HEK293 (cell line): Measurements from ENCODE around the gene WNT6.

ENCODE experiments used
- SALL2 ChIP-seq: fragments of 450-650 bp; formaldehyde crosslinking; IDR thresholded peaks from 2 replicates; pipeline ENCODE4 v1.5.0; 2017; ENCODE audit warnings: missing biosample characterization, mild to moderate bottlenecking, missing genetic modification characterization, borderline replicate concordance
- SCRT1 ChIP-seq: fragments of 450-650 bp; formaldehyde crosslinking; IDR thresholded peaks from 2 replicates; pipeline ENCODE4 v1.5.1; 2016; ENCODE audit warnings: missing biosample characterization, missing genetic modification characterization, borderline replicate concordance
- SP2 ChIP-seq: fragments of 450-650 bp; formaldehyde crosslinking; IDR thresholded peaks from 2 replicates; pipeline ENCODE4 v1.5.1; 2016; ENCODE audit warnings: missing biosample characterization, missing genetic modification characterization
- SP3 ChIP-seq: fragments of 450-650 bp; formaldehyde crosslinking; IDR thresholded peaks from 2 replicates; pipeline ENCODE4 v1.5.1; 2016; ENCODE audit warnings: missing biosample characterization, missing genetic modification characterization
- SP7 ChIP-seq: fragments of 450-650 bp; formaldehyde crosslinking; IDR thresholded peaks from 2 replicates; pipeline ENCODE4 v1.5.1; 2016; ENCODE audit warnings: missing biosample characterization, missing genetic modification characterization
- TSHZ1 ChIP-seq: fragments of 450-650 bp; formaldehyde crosslinking; IDR thresholded peaks from 2 replicates; pipeline ENCODE4 v1.5.1; 2016; ENCODE audit warnings: missing biosample characterization, missing genetic modification characterization, borderline replicate concordance
- YY2 ChIP-seq: fragments of 450-650 bp; formaldehyde crosslinking; IDR thresholded peaks from 2 replicates; pipeline ENCODE4 v1.5.1; 2016; ENCODE audit warnings: missing biosample characterization, missing genetic modification characterization
- ZFP69B ChIP-seq: fragments of 450-650 bp; formaldehyde crosslinking; IDR thresholded peaks from 2 replicates; pipeline ENCODE4 v1.5.1; 2016; ENCODE audit warnings: missing biosample characterization, missing genetic modification characterization
- ZNF121 ChIP-seq: fragments of 450-650 bp; formaldehyde crosslinking; IDR thresholded peaks from 2 replicates; pipeline ENCODE4 v1.5.1; 2016; ENCODE audit warnings: missing biosample characterization, missing genetic modification characterization
- ZNF157 ChIP-seq: fragments of 450-650 bp; formaldehyde crosslinking; IDR thresholded peaks from 2 replicates; pipeline ENCODE4 v1.5.1; 2016; ENCODE audit warnings: missing biosample characterization, missing genetic modification characterization
- ZNF169 ChIP-seq: fragments of 450-650 bp; formaldehyde crosslinking; IDR thresholded peaks from 2 replicates; pipeline ENCODE4 v1.5.1; 2016; ENCODE audit warnings: missing biosample characterization, missing genetic modification characterization
- ZNF175 ChIP-seq: fragments of 450-650 bp; formaldehyde crosslinking; IDR thresholded peaks from 2 replicates; pipeline ENCODE4 v1.5.1; 2016; ENCODE audit warnings: missing biosample characterization, missing genetic modification characterization
- ZNF202 ChIP-seq: fragments of 450-650 bp; formaldehyde crosslinking; IDR thresholded peaks from 2 replicates; pipeline ENCODE4 v1.5.1; 2016; ENCODE audit warnings: missing biosample characterization, missing genetic modification characterization, borderline replicate concordance
- ZNF23 ChIP-seq: fragments of 450-650 bp; formaldehyde crosslinking; IDR thresholded peaks from 2 replicates; pipeline ENCODE4 v1.5.1; 2016; ENCODE audit warnings: missing biosample characterization, missing genetic modification characterization, borderline replicate concordance
- ZNF341 ChIP-seq: fragments of 450-650 bp; formaldehyde crosslinking; IDR thresholded peaks from 2 replicates; pipeline ENCODE4; 2016; ENCODE audit warnings: low read depth, missing biosample characterization, missing genetic modification characterization
- ZNF354C ChIP-seq: fragments of 450-650 bp; formaldehyde crosslinking; IDR thresholded peaks from 2 replicates; pipeline ENCODE4 v1.5.1; 2016; ENCODE audit warnings: missing biosample characterization, missing genetic modification characterization, low read depth, borderline replicate concordance
- ZNF366 ChIP-seq: fragments of 450-650 bp; formaldehyde crosslinking; conservative IDR thresholded peaks from 2 replicates; pipeline ENCODE4 v1.5.1; 2016; ENCODE audit warnings: missing biosample characterization, missing genetic modification characterization
- ZNF426 ChIP-seq: fragments of 450-650 bp; formaldehyde crosslinking; IDR thresholded peaks from 2 replicates; pipeline ENCODE4 v1.5.1; 2017; ENCODE audit warnings: missing biosample characterization, missing genetic modification characterization, mild to moderate bottlenecking, inconsistent platforms, moderate library complexity
- ZNF580 ChIP-seq: fragments of 450-650 bp; formaldehyde crosslinking; IDR thresholded peaks from 2 replicates; pipeline ENCODE4 v1.5.1; 2016; ENCODE audit warnings: missing biosample characterization, missing genetic modification characterization
- ZNF623 ChIP-seq: fragments of 450-650 bp; formaldehyde crosslinking; IDR thresholded peaks from 2 replicates; pipeline ENCODE4 v1.5.1; 2016; ENCODE audit warnings: missing biosample characterization, missing genetic modification characterization
- ZNF768 ChIP-seq: fragments of 450-650 bp; formaldehyde crosslinking; IDR thresholded peaks from 2 replicates; pipeline ENCODE4 v1.5.1; 2018; ENCODE audit warnings: missing biosample characterization, mild to moderate bottlenecking, missing genetic modification characterization
- ZNF830 ChIP-seq: fragments of 450-650 bp; IDR thresholded peaks from 2 replicates; pipeline ENCODE4 v1.5.0; 2018; ENCODE audit warnings: missing biosample characterization, missing genetic modification characterization, low read depth, mild to moderate bottlenecking, moderate library complexity
- ZNF837 ChIP-seq: fragments of 450-650 bp; formaldehyde crosslinking; IDR thresholded peaks from 2 replicates; pipeline ENCODE4 v1.5.1; 2016; ENCODE audit warnings: missing biosample characterization, missing genetic modification characterization
- ZXDB ChIP-seq: fragments of 450-650 bp; formaldehyde crosslinking; IDR thresholded peaks from 2 replicates; pipeline ENCODE4 v1.5.1; 2016; ENCODE audit warnings: missing biosample characterization, missing genetic modification characterization
- TF ChIP-seq, protein P1 (sequence below): fragments of 450-650 bp; formaldehyde crosslinking; IDR thresholded peaks from 2 replicates; pipeline ENCODE4 v1.5.1; 2016; ENCODE audit warnings: missing biosample characterization, missing genetic modification characterization
- TF ChIP-seq, protein P2 (sequence below): fragments of 450-650 bp; formaldehyde crosslinking; IDR thresholded peaks from 2 replicates; pipeline ENCODE4 v1.5.1; 2017; ENCODE audit warnings: missing biosample characterization, missing genetic modification characterization
- TF ChIP-seq, protein P3 (sequence below): IDR thresholded peaks from 2 replicates; pipeline ENCODE4 v1.6.1; 2011; ENCODE audit warnings: mild to moderate bottlenecking, low read depth, low read length, borderline replicate concordance
- TF ChIP-seq, protein P4 (sequence below): fragments of 450-650 bp; formaldehyde crosslinking; IDR thresholded peaks from 2 replicates; pipeline ENCODE4 v1.5.1; 2016; ENCODE audit warnings: missing biosample characterization, missing genetic modification characterization
- TF ChIP-seq, protein P5 (sequence below): fragments of 450-650 bp; formaldehyde crosslinking; IDR thresholded peaks from 2 replicates; pipeline ENCODE4 v1.5.1; 2016; ENCODE audit warnings: missing biosample characterization, missing genetic modification characterization

Gene WNT6

GRCh38 chr2:218896501-218897393 is 37.1 kb downstream of the WNT6 start (continued):
- TF ChIP-seq ZNF175 (tag by site-specific recombination) (no peak), ZNF366 (tag by site-specific recombination) (no peak), ZNF202 (tag by site-specific recombination) (no peak), ZNF837 (tag by site-specific recombination) (no peak), SP2 (no peak; the same call in 1 of the 2 replicates), ZFP69B (tag by site-specific recombination) (0 out of 2 replicates have a peak, but pooled peaks have one; percentile 14), ZNF121 (tag by site-specific recombination) (no peak), ZNF768 (tag by site-specific recombination) (no peak), TSHZ1 (tag by site-specific recombination) (no peak), ZNF426 (tag by site-specific recombination) (no peak), YY2 (tag by site-specific recombination) (no peak), SP7 (peak; percentile 76), ZNF623 (tag by site-specific recombination) (no peak), ZXDB (0 out of 2 replicates have a peak, but pooled peaks have one; percentile 32), ZNF830 (tag by site-specific recombination) (no peak), ZNF23 (tag by site-specific recombination) (no peak), ZNF169 (tag by site-specific recombination) (no peak), ZNF157 (tag by site-specific recombination) (no peak), ZNF341 (tag by site-specific recombination) (peak; percentile 97), SP3 (tag by site-specific recombination) (peak; percentile 53), SALL2 (tag by site-specific recombination) (no peak), ZNF354C (tag by site-specific recombination) (no peak), SCRT1 (tag by site-specific recombination) (no peak), ZNF580 (tag by site-specific recombination) (no peak)
- TF ChIP-seq, protein P1, sequence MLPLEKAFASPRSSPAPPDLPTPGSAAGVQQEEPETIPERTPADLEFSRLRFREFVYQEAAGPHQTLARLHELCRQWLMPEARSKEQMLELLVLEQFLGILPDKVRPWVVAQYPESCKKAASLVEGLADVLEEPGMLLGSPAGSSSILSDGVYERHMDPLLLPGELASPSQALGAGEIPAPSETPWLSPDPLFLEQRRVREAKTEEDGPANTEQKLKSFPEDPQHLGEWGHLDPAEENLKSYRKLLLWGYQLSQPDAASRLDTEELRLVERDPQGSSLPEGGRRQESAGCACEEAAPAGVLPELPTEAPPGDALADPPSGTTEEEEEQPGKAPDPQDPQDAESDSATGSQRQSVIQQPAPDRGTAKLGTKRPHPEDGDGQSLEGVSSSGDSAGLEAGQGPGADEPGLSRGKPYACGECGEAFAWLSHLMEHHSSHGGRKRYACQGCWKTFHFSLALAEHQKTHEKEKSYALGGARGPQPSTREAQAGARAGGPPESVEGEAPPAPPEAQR (tag by site-specific recombination), result no peak
- TF ChIP-seq, protein P2, sequence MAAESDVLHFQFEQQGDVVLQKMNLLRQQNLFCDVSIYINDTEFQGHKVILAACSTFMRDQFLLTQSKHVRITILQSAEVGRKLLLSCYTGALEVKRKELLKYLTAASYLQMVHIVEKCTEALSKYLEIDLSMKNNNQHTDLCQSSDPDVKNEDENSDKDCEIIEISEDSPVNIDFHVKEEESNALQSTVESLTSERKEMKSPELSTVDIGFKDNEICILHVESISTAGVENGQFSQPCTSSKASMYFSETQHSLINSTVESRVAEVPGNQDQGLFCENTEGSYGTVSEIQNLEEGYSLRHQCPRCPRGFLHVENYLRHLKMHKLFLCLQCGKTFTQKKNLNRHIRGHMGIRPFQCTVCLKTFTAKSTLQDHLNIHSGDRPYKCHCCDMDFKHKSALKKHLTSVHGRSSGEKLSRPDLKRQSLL (tag by site-specific recombination), result no peak
- TF ChIP-seq, protein P3, sequence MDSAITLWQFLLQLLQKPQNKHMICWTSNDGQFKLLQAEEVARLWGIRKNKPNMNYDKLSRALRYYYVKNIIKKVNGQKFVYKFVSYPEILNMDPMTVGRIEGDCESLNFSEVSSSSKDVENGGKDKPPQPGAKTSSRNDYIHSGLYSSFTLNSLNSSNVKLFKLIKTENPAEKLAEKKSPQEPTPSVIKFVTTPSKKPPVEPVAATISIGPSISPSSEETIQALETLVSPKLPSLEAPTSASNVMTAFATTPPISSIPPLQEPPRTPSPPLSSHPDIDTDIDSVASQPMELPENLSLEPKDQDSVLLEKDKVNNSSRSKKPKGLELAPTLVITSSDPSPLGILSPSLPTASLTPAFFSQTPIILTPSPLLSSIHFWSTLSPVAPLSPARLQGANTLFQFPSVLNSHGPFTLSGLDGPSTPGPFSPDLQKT, result no peak
- TF ChIP-seq, protein P4, sequence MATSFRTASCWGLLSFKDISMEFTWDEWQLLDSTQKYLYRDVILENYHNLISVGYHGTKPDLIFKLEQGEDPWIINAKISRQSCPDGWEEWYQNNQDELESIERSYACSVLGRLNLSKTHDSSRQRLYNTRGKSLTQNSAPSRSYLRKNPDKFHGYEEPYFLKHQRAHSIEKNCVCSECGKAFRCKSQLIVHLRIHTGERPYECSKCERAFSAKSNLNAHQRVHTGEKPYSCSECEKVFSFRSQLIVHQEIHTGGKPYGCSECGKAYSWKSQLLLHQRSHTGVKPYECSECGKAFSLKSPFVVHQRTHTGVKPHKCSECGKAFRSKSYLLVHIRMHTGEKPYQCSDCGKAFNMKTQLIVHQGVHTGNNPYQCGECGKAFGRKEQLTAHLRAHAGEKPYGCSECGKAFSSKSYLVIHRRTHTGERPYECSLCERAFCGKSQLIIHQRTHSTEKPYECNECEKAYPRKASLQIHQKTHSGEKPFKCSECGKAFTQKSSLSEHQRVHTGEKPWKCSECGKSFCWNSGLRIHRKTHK (tag by site-specific recombination), result no peak
- TF ChIP-seq, protein P5, sequence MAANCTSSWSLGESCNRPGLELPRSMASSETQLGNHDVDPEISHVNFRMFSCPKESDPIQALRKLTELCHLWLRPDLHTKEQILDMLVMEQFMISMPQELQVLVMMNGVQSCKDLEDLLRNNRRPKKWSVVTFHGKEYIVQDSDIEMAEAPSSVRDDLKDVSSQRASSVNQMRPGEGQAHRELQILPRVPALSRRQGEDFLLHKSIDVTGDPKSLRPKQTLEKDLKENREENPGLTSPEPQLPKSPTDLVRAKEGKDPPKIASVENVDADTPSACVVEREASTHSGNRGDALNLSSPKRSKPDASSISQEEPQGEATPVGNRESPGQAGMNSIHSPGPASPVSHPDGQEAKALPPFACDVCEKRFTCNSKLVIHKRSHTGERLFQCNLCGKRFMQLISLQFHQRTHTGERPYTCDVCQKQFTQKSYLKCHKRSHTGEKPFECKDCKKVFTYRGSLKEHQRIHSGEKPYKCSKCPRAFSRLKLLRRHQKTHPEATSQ (tag by site-specific recombination), result no peak
